ENCODE measurements around the gene AMPD1.

GRCh38 chr1:114729782-114730181, 34.4 kb upstream of the AMPD1 start:
- TF ChIP-seq CTCF (IDR thresholded peaks at IDR 0.05) (no peak), POLR2A (IDR thresholded peaks at IDR 0.05) (no peak)
